ENCODE data around the gene ATP8A2. TPM values are rescaled to one million over a fixed set of nuclear protein-coding genes. Genes with fewer than 3 reads are reported as not detected.
A peak's percentile ranks its signal among the peaks of the same experiment; 100 is the strongest.

Gene ATP8A2
- total and polyA plus RNA-seq, 12 donors = under 0.01 to 0.18 (median 0.10) TPM; not detected in 3

- H3K36me3 ChIP-seq = no peaks in the 10 kb centered on the region
- no peak overlapping the region for H3K27ac ChIP-seq
- H3K4me3 ChIP-seq = no peak overlapping the region
- 73 to 97% methylated on average over 4 of the region's 4 CpGs for WGBS, 2 donors
- ATAC-seq = no peak
- no peak for DNase-seq
- intact Hi-C loops (cut with DNase I) = no loop called here
- H3K27me3 ChIP-seq = peaks cover 0 to 28% (median 15%) of the 10 kb centered on the region in 7 donors
- TF ChIP-seq, protein P1, sequence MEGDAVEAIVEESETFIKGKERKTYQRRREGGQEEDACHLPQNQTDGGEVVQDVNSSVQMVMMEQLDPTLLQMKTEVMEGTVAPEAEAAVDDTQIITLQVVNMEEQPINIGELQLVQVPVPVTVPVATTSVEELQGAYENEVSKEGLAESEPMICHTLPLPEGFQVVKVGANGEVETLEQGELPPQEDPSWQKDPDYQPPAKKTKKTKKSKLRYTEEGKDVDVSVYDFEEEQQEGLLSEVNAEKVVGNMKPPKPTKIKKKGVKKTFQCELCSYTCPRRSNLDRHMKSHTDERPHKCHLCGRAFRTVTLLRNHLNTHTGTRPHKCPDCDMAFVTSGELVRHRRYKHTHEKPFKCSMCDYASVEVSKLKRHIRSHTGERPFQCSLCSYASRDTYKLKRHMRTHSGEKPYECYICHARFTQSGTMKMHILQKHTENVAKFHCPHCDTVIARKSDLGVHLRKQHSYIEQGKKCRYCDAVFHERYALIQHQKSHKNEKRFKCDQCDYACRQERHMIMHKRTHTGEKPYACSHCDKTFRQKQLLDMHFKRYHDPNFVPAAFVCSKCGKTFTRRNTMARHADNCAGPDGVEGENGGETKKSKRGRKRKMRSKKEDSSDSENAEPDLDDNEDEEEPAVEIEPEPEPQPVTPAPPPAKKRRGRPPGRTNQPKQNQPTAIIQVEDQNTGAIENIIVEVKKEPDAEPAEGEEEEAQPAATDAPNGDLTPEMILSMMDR (IDR thresholded peaks at IDR 0.05) = no peak
- H3K9me3 ChIP-seq = peaks cover 0 to 15% (median 0%) of the 10 kb centered on the region in 11 donors
- H3K4me1 ChIP-seq = peaks cover 0 to 7% (median 0%) of the 10 kb centered on the region in 9 donors
Measured at GRCh38 chr13:26036383-26036782, 664.6 kb downstream of the ATP8A2 start.

GRCh38 chr13:26037302-26037701 lies 665.5 kb downstream of the ATP8A2 start:
- H3K27ac ChIP-seq = no peak overlapping the region
- ATAC-seq = peak in 1 of 8 donors; percentile 38
- H3K9me3 ChIP-seq = peaks cover 0 to 10% (median 0%) of the 10 kb centered on the region in 11 donors
- DNase-seq = no peak
- WGBS, 2 donors = 40 to 45% methylated on average over 2 of the region's 2 CpGs
- no peak overlapping the region for H3K4me3 ChIP-seq
- peaks cover 0 to 7% (median 0%) of the 10 kb centered on the region in 9 donors for H3K4me1 ChIP-seq
- TF ChIP-seq, protein P1 (IDR thresholded peaks at IDR 0.05) = peak; percentile 11 to 57 (median 42)
- H3K27me3 ChIP-seq = peaks cover 0 to 37% (median 21%) of the 10 kb centered on the region in 7 donors
- H3K36me3 ChIP-seq = no peaks in the 10 kb centered on the region
- intact Hi-C loops (cut with DNase I) = no loop called here

- TF ChIP-seq, protein P1 (IDR thresholded peaks at IDR 0.05) = no peak
- H3K27me3 ChIP-seq = peaks cover 0 to 42% (median 29%) of the 10 kb centered on the region in 7 donors
- no peak overlapping the region for H3K27ac ChIP-seq
- H3K36me3 ChIP-seq = no peaks in the 10 kb centered on the region
- peaks cover 0 to 10% (median 0%) of the 10 kb centered on the region in 11 donors for H3K9me3 ChIP-seq
- ATAC-seq = no peak
- DNase-seq = no peak
- no peak overlapping the region for H3K4me3 ChIP-seq
- intact Hi-C loops (cut with DNase I) = no loop called here
- WGBS, 2 donors = 96 to 97% methylated on average over 8 of the region's 8 CpGs
- peaks cover 0 to 7% (median 0%) of the 10 kb centered on the region in 9 donors for H3K4me1 ChIP-seq
Measured at GRCh38 chr13:26038931-26039475, 667.2 kb downstream of the ATP8A2 start.

GRCh38 chr13:26041444-26041843 lies 669.7 kb downstream of the ATP8A2 start:
- WGBS, 2 donors = 74 to 78% methylated on average over 3 of the region's 3 CpGs
- H3K4me1 ChIP-seq = peaks cover 0 to 7% (median 0%) of the 10 kb centered on the region in 9 donors
- ATAC-seq (no peak), DNase-seq (no peak)
- H3K27ac ChIP-seq = no peak overlapping the region
- TF ChIP-seq, protein P1 (IDR thresholded peaks at IDR 0.05) = no peak
- H3K9me3 ChIP-seq = peaks cover 0 to 3% (median 0%) of the 10 kb centered on the region in 11 donors
- no peaks in the 10 kb centered on the region for H3K36me3 ChIP-seq
- H3K27me3 ChIP-seq = peaks cover 0 to 48% (median 35%) of the 10 kb centered on the region in 7 donors
- intact Hi-C loops (cut with DNase I) = no loop called here
- no peak overlapping the region for H3K4me3 ChIP-seq
